GM23248 (cell line): ENCODE measurements around the gene RNLS.

ENCODE experiments used
- EZH2 ChIP-seq: fragments of 200-600 bp; sonication (generic); IDR thresholded peaks from 2 replicates; pipeline ENCODE4 v1.6.1; 2018; ENCODE audit warnings: antibody characterized with exemption, mild to moderate bottlenecking; ENCODE audit not compliant: insufficient read depth, poor library complexity, severe bottlenecking
- EZH2phosphoT487 ChIP-seq: fragments of 200-600 bp; sonication (generic); IDR thresholded peaks from 2 replicates; pipeline ENCODE4 v1.6.1; 2018; ENCODE audit warnings: antibody characterized with exemption, moderate library complexity, mild to moderate bottlenecking, low read depth; ENCODE audit not compliant: insufficient read depth

GRCh38 chr10:88431103-88431502 lies 152.0 kb downstream of the RNLS start:
- TF ChIP-seq EZH2, result no peak
- TF ChIP-seq EZH2phosphoT487, result no peak
